GM19395 (cell line): Measurements from ENCODE around the gene LAMA5.

ENCODE experiments used
- ATAC-seq: cut with Tn5 transposase; IDR thresholded peaks from one replicate; pipeline ENCODE4 v1.9.1; 2021; ENCODE audit warnings: mild to moderate bottlenecking, moderate library complexity; ENCODE audit not compliant: unreplicated experiment

LAMA5 gene

DNA sequence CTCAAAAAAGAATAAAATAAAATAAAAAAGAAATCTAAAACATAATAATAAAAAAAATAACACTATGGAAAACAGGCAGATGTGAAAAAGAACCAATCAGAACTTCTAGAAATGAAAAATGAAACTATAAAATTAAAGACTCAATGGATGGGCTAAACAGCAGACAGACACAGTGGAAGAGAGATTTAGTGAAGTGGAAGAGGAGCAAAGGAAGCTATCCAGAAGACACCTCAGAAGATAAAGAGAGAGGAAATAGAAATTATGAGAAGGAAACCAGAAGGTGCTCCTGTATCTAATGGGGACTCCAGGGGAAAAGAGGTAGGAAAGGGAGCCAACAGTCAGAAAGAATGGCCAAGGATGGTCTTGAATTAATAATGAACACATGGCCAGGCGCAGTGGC lies 18.5 kb downstream of the LAMA5 start:
- ATAC-seq: no peak

- ATAC-seq: no peak
Measured at GRCh38 chr20:62347445-62347844, 19.7 kb downstream of the LAMA5 start.

DNA sequence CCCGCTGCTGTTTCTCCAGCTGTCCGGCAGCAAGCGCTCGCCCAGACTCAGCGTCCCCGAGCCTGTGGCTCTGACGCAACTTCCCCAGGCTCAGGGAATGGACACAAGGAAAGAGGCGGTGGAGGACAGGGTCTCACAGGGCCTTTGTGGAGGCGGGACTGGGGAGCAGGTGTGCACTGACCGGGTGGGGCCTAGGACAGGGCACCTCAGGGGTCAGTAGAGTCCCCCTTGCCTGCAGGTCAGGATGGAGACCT lies 20.0 kb downstream of the LAMA5 start:
- ATAC-seq: no peak

DNA sequence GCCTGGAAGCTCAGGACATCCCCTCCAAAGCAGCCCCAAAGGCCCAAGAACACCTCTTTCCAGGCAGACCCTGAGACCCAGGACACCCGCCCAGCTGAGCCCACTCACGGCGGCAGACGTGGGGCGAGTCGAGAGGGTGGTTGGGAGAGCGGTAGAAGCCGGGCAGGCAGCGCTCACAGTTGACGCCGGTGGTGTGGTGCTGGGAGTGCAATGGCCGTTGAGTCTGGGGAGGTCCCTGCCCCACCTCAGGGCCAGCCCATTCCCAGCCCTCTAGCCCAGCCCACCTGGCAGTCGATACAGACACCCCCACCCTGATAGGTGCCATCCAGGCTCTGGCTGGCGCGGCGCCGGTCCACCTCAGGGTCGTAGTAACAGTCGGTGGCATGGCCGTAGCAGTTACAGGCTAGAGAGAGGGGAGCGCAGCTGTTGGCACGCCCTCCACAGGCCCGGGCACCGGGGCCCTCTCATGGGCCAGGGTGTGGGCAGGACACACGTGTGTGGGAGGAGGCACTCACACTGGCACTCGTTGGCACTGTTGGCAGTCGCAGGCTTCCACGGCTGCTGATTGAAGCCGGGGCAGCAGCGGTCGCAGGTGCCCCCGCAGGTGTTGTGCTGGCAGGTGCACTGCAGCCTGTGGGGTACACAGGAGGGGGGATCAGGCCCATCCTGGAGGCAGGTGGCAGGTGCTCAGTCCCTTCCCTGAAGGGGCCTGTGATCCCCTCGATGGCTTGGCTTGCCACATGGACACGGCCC lies 20.5 kb downstream of the LAMA5 start:
- ATAC-seq: no peak

DNA sequence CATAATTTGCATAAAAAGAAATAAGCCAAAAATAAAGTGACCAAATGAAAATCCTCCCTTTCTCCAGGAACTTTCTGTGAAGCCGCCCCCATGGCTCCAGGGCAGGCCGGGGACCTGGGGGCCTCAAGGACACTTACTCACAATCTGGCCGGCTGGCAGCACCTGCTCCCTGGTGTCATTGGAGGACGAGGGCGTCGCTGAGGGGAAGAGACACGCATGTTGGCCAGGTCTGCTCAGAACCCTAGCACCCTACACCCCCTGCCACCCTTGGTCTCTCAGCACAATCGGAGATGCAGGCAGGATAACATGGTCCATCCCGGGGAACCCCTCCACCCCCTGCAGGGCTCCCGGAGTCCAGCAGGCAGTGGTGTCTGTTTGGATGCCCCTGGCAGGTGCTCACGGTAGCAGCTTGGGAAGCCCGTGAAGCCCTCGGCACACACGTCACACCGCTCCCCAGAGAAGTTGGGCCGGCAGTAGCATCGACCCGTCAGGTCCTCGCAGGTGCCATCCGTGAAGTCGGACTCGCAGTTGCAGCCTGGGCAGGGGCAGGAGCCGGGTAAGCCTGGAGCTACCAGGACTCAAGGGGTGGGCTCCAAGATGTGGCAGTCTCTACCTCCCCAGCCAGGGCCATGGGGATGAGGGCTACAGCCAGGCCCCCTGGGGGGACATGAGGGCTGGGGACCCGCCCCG lies 21.3 kb downstream of the LAMA5 start:
- ATAC-seq: no peak

DNA sequence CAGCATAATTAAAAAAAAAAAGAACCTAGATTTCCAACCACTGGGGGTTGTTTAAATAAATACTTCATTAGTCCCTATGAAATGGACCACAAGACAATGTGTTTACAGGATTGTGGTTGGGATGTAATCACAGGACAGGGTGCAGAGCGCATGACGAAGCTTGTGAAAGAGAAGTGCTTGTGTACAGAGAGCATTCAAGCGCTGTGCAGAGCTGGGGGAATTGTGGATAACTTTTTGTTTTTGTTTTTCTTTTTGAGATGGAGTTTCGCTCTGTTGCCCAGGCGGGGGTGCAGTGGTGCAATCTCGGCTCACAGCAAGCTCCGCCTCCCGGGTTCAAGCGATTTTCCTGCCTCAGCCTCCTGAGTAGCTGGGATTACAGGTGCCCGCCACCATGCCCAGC lies 22.3 kb downstream of the LAMA5 start:
- no peak for ATAC-seq

DNA sequence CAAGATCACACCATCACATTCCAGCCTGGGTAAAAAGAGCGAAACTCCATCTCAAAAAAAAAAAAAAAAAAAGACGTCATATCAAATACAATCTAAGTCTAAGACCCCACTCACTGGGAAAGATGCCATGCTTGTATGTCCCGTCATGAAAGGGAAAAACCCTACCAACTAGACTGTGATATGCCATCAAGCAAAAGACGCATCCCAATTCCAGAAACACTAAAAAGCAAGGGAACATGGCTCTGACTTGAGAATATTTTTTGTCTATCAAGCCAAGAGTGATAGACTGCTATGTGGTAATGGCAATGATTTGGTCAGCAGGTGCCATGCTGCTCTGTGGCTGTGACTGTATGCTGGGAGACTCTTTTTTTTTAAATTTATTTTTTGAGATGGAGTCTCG lies 23.0 kb downstream of the LAMA5 start:
- ATAC-seq: no peak

DNA sequence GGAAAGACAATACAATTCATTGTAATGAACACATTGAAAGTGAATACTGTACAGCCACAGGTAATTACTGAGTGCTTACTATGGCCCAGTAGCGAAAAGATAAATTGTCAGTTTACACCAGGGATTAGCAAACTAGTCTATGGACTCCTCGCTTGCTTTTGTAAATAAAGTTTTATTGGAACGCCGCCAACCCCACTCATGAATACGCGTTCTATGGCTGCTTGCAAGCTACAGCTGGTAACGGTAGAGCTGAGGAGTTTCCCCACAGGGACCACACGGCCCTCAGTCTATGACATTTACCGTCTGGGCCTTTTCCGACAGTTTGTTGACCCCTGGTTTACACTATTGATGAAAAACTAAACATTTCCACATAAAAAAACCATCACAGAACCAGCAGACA lies 24.2 kb downstream of the LAMA5 start:
- no peak for ATAC-seq

DNA sequence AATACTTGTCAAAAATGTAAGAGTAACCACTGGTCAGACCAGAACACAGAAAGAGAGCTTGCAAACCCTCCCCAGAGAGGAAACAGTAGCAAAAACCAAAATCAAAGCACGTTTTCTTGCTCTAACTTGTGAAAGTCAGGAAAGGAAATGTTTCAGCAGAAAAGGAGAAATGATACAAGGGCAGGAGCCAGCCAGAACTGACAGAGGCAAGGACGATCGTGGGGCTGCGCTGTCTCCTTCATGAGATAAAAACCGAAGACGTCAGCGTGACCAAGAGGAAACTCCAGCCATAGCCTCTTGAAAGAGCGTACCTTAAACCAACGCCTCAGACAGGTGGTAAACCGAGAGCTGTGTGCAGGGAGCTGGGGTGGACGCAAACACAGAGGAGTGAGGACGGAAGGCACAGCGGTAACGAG lies 27.5 kb downstream of the LAMA5 start:
- peak; percentile 77 for ATAC-seq

- ATAC-seq: no peak
Measured at GRCh38 chr20:62338294-62338620, 28.9 kb downstream of the LAMA5 start.

GRCh38 chr20:62337558-62338293 lies 29.4 kb downstream of the LAMA5 start:
- peak; percentile 48 for ATAC-seq

GRCh38 chr20:62336775-62337557 lies 30.1 kb downstream of the LAMA5 start:
- ATAC-seq: peak; percentile 10

GRCh38 chr20:62336329-62336728 lies 30.8 kb downstream of the LAMA5 start:
- ATAC-seq: no peak

DNA sequence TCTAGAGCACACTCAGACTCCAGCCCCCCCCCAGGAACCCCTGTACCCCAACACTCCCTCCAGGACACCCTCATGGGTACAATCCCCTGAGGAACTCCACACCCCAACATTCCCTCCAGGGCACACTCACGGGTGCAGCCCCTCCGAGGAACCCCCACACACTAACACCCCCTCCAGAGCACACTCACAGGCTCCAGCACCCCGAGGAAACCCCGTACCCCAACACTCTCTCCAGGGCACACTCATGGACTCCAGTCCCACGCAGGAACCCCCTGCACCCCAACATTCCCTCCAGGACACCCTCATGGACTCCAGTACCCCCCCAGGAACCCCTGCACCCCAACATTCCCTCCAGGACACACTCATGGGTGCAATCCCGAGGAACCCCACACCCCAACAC lies 31.6 kb downstream of the LAMA5 start:
- no peak for ATAC-seq

DNA sequence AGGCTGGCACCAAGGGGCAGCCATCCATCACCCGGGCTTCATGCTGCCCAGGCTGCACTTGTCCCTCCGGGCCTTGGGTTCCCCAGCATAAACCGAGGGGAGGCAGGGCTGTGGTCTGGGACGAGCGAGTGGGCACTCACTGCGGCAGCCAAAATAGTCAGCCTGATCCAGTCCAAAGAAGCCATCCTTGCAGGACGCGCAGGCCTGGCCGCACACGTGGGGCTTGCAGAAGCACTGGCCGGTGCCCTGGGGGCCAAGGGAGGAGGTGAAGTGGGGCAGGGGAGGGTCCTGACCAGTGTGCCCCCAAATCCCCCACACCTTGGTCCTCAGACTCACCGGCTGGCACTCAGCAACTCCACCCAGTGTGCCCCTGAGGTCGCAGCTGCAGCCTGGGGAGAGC lies 32.2 kb downstream of the LAMA5 start:
- ATAC-seq: no peak

DNA sequence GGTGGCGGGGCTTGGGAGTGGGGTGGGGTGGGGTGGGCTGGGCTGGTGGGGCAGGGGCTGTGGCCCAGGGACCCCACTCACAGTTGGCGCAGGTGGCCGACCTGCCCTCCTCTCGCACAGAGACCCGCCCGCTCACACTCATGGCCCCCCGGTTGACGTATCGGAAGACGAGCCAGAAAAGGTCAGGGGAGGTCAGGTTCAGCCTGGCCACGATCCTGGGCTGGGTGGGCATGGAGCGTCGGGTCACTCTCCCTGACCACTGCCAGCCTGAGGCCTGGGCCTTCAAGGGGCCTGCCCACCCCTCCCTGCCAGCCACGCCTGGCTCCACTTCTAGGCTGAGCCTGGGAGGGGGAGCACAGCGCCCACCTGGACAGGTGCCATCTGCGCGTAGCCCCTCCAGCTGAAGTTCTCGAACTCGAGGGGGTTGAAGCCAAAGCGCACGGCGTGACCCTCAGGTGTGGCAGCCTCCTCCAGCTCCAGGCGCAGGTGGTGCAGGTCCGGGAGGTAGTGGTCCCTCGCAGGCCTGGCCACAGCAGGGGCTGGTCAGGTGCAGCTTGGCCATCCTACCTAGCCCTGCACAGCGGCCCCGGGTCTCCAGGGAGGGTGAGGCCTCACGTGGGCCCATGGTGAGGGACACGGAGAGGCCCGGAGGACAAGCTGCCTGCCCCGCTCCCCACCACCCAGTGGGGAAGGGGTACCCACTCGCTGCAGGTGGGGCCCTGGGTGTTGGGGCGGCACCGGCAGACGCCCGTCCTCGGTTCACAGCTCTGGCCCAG lies 33.1 kb downstream of the LAMA5 start:
- no peak for ATAC-seq

DNA sequence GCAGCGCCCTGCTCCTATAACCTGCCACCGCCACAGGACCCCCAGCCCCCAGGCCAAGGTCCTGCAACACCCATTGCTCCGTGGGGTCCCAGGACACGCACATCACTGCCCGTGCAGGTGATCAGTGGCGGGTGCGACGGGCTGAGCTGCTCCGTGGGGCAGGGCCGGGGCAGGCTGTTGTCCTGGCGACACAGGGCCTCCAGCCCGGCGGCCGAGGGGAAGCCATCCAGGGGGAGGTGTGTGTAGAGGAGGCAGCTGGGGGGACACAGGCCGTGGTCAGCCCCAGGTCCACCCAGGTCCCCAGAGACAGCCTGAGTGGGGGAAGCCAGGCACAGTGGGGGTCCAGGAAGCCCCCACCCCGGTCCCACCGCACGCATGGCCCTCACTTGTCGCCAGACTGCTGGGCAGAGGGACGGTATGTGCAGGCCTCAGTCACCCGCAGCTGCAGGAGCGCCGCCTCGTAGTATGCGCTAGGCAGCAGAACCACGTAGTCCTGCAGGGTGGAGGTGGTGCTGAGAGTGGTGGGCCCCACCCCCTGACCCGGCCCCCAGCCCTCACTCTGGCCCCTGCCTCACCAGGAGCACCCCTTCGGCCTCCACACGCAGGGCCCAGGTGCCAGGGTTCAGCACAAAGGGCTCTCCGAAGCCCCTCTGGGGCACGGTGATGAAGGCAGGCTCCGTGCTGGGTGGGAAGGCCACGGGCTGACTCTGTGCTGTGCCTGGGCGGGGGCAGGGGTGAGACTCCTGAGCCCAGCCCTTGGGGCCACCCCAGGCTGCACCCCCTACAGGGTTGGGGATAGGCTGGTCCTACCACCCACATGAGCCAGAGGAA lies 33.9 kb downstream of the LAMA5 start:
- ATAC-seq: no peak

- no peak for ATAC-seq
Measured at GRCh38 chr20:62332421-62332820, 34.7 kb downstream of the LAMA5 start.

DNA sequence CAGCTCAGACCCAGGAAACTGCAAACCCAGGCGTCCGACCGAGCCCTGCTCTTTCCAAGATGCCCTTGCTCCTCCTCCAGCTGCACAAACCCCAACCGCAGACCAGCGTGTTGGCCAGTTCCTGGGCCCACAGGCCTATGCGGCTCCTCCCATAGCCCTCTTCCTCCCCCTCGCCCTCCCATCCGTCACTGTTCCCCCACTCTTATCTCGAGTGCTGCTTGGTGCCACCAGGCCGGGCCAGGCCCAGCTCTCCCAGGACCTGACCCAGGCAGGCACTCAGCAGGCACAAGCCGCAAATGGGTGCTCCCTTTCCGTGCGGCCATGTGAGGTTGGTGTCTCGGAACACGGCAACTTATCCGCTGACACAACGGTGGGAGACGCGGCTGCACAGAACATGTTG lies 35.8 kb downstream of the LAMA5 start:
- ATAC-seq: no peak
